GM18507 (cell line): ENCODE measurements around the gene TSPEAR.
"Not testable (repeated sequence)": the region's sequence is repeated elsewhere in the genome, so short reads cannot be mapped to it uniquely, and the experiment has no call there.

Experiments
- DNase-seq: peaks from one replicate; pipeline ENCODE4 v3.0.0; 2011; ENCODE audit warnings: low read depth; ENCODE audit not compliant: insufficient read length; ENCODE audit errors: extremely low spot score
- FAIRE-seq: peaks from 2 replicates; lab custom pipeline; 2011; peaks lifted over from hg19 to GRCh38; lab: Jason Lieb, UNC

TSPEAR gene

DNA sequence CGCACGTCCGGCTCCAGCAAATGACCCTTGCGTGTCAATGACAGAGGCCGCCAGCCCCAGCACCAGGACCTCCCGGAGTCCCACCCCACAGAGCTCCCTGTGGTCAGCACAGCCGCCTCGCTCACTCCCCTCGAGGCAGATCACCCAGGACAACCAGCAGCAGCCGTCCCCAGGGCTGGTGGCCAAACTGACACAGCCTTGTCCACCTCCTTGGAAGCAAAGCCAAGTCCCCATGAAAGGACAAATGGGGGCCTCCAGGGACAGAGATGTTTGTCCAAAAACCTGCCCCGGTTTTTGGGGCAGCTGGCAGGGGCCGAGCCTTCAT, 72.1 kb downstream of the TSPEAR start:
- DNase-seq (no peak), FAIRE-seq (no peak)

DNA sequence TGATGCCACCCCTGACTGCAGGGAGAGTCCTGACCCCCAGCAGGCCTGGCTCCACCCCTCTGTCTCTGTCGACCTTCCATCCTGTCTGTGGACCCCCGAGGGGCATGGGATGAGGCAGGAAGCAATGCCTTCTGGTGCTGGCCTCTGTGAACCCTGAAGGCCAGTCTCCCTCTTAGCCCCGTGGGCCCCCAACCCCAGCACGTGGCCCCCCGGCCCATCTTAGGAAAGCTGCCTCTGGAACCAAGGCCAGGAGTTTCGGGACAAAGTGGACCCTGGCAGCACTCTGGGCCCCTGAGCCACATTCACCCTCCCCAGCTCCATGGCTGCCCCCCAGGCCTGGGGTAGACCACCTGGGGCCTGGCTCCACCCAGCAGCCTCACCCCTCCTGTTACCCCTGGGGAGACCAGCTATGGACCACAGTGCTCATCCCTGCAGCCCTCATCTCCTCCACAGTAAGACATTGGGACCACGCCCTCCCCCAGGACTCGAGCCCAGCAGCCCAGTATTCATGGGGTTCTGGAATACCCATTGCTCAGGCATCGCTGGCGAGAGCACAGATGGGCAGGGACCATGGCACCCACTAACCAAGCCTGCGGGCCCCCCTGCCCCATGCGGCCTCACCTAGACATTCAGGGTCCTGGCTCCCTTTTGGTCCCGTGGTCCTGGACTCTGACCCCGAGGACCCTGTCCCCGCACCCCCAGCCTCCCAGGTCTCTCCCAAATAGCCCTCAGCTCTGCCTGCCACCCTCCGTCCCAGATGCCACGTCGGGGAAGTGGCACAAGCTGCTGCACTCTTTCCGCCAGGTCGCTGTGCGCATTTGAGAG, 72.7 kb downstream of the TSPEAR start:
- FAIRE-seq = not testable (repeated sequence)

DNA sequence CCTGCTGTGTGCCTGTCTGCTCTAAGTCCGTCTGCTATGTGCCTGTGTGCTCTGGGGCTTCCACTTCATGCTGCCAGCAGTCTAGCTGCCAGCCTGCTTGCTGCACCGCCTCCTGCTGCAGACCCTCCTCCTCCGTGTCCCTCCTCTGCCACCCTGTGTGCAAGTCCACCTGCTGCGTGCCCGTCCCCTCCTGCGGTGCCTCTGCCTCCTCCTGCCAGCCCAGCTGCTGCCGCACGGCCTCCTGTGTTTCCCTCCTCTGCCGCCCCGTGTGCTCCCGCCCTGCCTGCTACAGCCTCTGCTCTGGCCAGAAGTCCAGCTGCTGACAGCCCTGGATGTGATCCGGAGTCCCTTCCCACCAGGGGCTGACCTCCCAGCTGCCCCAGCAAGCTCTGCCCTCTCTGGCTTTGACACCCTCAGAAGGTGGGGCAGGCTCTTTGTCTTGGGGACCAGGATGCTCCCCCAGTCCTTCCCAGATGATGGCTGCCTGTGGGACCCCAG, 73.5 kb downstream of the TSPEAR start:
- FAIRE-seq, DNase-seq: not testable (repeated sequence)

More for the DNA sequence above, 72.7 kb downstream of the TSPEAR start:
- not testable (repeated sequence) for DNase-seq

- FAIRE-seq (no peak), DNase-seq (no peak)
Measured at GRCh38 chr21:44637018-44637850, 74.1 kb downstream of the TSPEAR start, which contains the start of gene KRTAP10-10. Gene KRTAP10-10, plus strand, starts transcription at chr21:44637356. Its CDS starts 62 bp downstream, at chr21:44637418.

DNA sequence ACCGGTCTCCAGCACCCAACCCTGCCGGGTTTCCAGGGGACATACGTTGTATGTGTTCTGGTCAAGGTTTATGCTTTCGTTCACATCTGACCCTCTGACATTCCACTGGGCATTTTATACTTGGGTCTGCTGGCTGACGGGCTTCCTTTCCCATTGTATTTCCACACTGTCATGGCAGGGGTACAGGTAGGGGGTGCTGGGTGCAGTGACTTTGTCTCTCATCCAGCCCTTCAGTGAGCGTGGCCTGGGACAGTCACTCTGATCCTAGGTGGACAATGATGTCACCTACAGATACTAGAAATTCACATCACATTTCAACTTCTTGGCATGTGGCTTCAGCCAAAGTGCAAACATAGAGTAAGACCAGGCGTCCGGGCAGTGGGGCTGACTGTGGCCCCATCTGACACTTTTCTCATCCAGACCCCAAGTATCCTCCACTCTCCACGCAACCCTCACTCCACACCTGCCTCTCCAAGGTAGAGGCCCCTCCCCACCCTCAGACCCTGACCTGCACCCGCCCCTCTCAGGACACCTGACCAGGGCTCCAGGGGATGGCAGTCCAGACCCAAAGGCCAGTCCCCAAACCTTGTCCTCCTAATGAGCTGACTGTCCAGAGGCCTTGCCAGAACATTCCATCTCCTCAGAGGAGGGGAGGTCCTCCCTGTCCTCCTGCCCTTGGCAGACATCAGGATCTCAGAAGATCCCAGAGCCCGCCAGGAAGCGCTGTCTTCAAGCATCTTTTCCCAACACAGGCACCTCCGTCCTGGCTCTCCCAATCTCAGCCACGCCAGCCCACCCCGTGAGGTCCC, 75.0 kb downstream of the TSPEAR start:
- FAIRE-seq (no peak), DNase-seq (no peak)

- no peak for FAIRE-seq
- no peak for DNase-seq
Measured at GRCh38 chr21:44632067-44632466, 79.3 kb downstream of the TSPEAR start.

- FAIRE-seq (no peak), DNase-seq (no peak)
Measured at GRCh38 chr21:44630440-44630839, 80.9 kb downstream of the TSPEAR start.

DNA sequence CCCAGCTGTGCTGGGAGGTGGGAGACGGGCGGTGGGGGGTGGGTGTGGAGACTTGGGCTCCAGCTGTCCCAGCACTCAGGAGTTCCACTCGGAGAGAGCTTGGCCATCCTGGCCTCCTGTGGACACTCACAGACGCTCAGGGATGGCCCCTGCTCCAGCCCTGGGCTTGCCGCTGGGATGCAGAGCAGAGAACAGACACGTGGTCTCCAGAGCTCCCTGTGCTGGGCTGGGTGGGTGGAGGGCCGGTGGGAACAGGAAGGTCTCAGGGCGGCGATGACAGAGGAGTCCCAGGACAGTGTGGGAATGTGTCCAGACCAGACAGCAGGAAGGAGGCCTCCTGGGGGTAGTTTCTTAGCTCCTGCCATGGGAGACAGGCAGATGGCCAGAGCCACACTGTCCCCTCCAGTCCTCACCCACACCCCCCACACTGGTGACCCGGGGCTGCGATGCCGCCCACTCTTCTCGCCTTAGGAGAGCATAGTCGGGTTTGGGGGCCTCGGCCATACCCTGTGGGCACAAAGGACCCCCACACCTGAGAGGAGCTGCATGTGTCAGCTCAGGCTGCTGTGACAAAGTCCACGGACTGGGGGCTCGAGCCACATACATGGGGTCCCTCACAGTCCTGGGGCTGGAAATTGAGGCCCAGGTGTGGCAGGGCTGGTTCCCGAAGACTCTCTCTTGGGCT, 82.5 kb downstream of the TSPEAR start:
- no peak for FAIRE-seq
- DNase-seq = no peak

DNA sequence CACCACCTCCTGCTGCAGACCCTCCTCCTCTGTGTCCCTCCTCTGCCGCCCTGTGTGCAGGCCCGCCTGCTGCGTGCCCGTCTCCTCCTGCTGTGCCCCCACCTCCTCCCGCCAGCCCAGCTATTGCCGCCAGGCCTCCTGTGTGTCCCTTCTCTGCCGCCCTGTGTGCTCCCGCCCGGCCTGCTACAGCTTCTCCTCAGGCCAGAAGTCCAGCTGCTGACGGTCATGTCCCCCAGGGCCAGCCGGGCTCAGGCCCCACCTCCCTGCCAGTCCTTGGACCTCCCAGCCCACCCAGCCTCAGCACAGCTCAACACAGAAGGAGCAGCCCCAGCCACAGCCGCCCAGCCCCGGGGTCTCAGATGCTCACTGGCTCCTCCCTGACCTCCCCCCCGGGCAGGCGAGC, 83.5 kb downstream of the TSPEAR start:
- not testable (repeated sequence) for DNase-seq, FAIRE-seq

DNA sequence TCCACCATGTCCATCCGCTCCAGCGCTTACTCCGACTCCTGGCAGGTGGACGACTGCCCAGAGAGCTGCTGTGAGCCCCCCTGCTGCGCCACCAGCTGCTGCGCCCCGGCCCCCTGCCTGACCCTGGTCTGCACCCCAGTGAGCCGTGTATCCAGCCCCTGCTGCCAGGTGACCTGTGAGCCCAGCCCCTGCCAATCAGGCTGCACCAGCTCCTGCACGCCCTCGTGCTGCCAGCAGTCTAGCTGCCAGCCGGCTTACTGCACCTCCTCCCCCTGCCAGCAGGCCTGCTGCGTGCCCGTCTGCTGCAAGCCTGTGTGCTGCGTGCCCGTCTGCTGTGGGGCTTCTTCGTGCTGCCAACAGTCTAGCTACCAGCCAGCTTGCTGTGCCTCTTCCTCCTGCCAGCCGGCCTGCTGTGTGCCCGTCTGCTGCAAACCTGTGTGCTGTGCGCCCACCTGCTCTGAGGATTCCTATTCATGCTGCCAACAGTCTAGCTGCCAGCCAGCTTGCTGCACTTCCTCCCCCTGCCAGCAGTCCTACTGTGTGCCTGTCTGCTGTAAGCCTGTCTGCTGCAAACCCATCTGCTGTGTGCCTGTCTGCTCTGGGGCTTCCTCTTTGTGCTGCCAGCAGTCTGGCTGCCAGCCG, 84.1 kb downstream of the TSPEAR start:
- FAIRE-seq, DNase-seq: not testable (repeated sequence)

GRCh38 chr21:44626673-44627143, 84.7 kb downstream of the TSPEAR start, which contains the start of gene KRTAP10-9:
Gene KRTAP10-9, plus strand, starts transcription at chr21:44627093. Its CDS starts 79 bp downstream, at chr21:44627172.
- no peak for DNase-seq
- FAIRE-seq = no peak

GRCh38 chr21:44626262-44626661, 85.1 kb downstream of the TSPEAR start:
- FAIRE-seq = no peak

DNA sequence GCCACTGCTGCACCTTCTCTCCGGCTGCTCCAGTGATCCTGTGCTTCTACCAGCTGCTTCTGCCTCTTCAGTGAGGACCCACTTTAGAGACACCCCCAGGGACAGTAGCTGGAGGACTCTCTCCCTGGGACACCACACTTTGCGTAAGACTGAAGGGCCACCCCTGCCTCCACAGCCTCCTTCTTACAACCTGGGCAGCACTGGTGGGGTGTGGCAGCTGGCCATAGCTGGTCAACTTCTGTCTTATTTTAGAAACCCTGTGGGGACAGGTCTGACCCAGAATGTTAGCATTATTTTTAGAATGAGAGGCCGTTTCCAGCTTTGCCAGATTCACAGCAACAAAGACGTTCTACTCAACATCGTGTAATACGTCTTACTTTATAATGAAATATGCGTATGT, 85.6 kb downstream of the TSPEAR start:
- FAIRE-seq (no peak), DNase-seq (no peak)

More at GRCh38 chr21:44626262-44626661, 85.1 kb downstream of the TSPEAR start:
- DNase-seq = no peak

GRCh38 chr21:44623575-44623974, 87.8 kb downstream of the TSPEAR start:
- FAIRE-seq (no peak), DNase-seq (no peak)

DNA sequence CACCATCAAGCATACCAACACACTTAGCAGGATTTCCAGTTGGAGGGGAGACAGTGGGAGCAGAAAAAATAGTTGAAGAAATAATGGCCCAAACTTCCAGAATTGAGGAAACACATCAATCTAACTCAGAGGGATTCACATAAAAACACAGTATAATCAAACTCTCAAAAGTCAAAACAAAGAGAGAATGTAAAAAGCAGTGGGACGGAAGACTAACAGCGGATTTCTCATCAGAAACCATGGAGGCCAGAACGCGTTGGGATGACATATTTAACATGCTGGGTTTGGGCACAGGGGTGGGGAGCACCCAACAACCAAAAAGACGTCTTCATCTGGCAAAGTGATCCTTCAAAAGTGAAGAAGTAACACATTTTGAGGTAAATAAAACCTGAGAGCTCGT, 91.5 kb downstream of the TSPEAR start:
- no peak for DNase-seq
- no peak for FAIRE-seq

DNA sequence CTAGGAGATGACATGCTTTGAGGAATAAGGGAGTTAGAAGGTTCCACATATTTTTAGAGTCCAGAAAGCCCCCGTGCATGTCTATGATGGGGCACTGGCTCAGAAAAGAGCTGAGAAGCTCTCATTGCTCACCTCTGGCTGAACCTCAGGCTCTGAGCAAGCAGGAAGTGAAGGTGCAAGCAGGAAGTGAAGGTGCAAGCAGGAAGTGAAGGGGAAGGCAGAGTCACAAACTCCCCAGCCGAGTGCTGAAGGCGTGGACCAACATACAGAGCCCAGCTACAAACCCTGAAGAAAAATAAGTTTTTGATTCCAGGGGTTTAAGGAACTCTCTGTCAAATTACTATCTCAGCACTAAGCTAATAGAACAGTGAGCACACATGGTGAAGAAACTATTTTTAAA, 92.5 kb downstream of the TSPEAR start:
- DNase-seq = no peak
- no peak for FAIRE-seq

DNA sequence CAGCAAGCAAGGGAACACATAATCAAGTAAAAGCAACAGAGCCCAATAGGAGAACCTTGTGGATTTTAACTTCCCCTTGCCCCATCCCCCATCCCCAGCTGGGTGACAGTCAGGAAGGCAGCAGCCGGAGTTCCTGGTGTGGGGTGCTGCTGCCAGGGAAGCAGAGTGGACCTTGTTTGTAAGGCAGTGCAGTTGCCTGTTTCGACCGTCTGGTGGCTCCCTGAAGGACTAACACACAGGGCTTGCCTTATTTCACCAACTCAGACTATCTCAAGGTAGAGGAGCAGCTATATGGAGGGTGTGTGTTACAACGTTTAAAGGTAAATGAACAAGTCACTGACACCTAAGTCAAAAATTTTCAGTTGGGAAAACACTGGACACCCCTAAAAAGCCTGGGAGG, 92.9 kb downstream of the TSPEAR start:
- FAIRE-seq = no peak

DNA sequence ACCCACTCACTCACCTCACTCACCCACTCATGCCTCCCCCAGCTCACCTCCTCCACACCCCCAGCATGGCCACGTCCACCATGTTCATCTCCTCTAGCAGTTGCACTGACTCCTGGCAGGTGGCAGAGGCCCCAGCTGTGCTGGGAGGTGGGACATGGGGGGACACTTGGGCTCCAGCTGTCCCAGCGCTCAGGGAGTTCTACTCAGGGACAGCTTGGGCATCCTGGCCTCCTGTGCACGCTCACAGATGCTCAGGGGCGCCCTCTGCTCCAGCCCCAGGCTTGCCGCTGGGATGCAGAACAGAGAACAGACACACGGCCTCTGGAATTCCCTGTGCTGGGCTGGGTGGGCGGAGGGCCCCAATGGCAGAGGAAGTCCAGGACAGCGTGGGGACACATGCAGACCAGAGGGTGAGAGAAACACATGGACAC, 94.3 kb downstream of the TSPEAR start:
- FAIRE-seq = no peak
- no peak for DNase-seq

More for the DNA sequence above, 92.9 kb downstream of the TSPEAR start:
- DNase-seq = no peak
